Epithelial cell of esophagus (primary cell): ENCODE measurements around the gene P4HTM.

Experiments
- DNase-seq: peaks from one replicate; pipeline ENCODE4 v3.0.0; 2010; ENCODE audit warnings: low read depth
- H3K4me3 ChIP-seq: 2 replicates; pipeline ENCODE4 v1.5.1; 2011; ENCODE audit warnings: mild to moderate bottlenecking, low read length, control low read depth
- CTCF ChIP-seq: IDR thresholded peaks from 2 replicates; pipeline ENCODE4 v1.5.1; 2011; ENCODE audit warnings: low read depth, mild to moderate bottlenecking, low read length, control low read depth, inconsistent platforms; ENCODE audit not compliant: insufficient read depth; ENCODE audit errors: missing control alignments

P4HTM gene

GRCh38 chr3:48952510-48953118 is 37.4 kb upstream of the P4HTM start:
- DNase-seq = peak; percentile 46
- no peak overlapping the region for H3K4me3 ChIP-seq
- TF ChIP-seq CTCF = peak; percentile 38

GRCh38 chr3:48957006-48957705 is 32.9 kb upstream of the P4HTM start:
- TF ChIP-seq CTCF = no peak
- no peak for DNase-seq
- no peak overlapping the region for H3K4me3 ChIP-seq

GRCh38 chr3:48960841-48961413 is 29.1 kb upstream of the P4HTM start:
- DNase-seq = no peak
- no peak overlapping the region for H3K4me3 ChIP-seq
- TF ChIP-seq CTCF = no peak

- no peak for TF ChIP-seq CTCF
- no peak overlapping the region for H3K4me3 ChIP-seq
Measured at GRCh38 chr3:48962340-48962739, 27.7 kb upstream of the P4HTM start.

GRCh38 chr3:48962939-48963338 is 27.1 kb upstream of the P4HTM start:
- TF ChIP-seq CTCF = no peak
- no peak for DNase-seq
- no peak overlapping the region for H3K4me3 ChIP-seq

More at GRCh38 chr3:48962340-48962739, 27.7 kb upstream of the P4HTM start:
- DNase-seq = no peak

- H3K4me3 ChIP-seq = no peak overlapping the region
- DNase-seq = no peak
- TF ChIP-seq CTCF = no peak
Measured at GRCh38 chr3:48963591-48963990, 26.4 kb upstream of the P4HTM start.
